Activated CD4-positive, alpha-beta T cell treated with anti-CD3 and anti-CD28 coated beads, Interleukin-2, amount 50 U/mL, for 16 hours (primary cell): ENCODE data around the gene SCAMP3.
A peak's percentile ranks its signal among the peaks of the same experiment; 100 is the strongest.
"Not testable (repeated sequence)": the region's sequence is repeated elsewhere in the genome, so short reads cannot be mapped to it uniquely, and the experiment has no call there.

Experiments used
- DNase-seq: peaks from one replicate; pipeline ENCODE4 v3.0.0-alpha.2; 2020

SCAMP3 gene

GRCh38 chr1:155261852-155262673 is at the start of gene SCAMP3:
Gene SCAMP3, minus strand, starts transcription at chr1:155262360. Its CDS starts 209 bp downstream, at chr1:155262151.
- DNase-seq: peak; percentile 97

GRCh38 chr1:155309423-155310021 is 47.4 kb upstream of the SCAMP3 start:
- no peak for DNase-seq

GRCh38 chr1:155308493-155309422 is 46.6 kb upstream of the SCAMP3 start, which contains the start of gene FDPS:
Gene FDPS, plus strand, starts transcription at chr1:155308866. Its CDS starts 924 bp downstream, at chr1:155309790.
- peak; percentile 99 for DNase-seq

GRCh38 chr1:155307247-155307740 is 45.1 kb upstream of the SCAMP3 start:
- DNase-seq: peak; percentile 42

GRCh38 chr1:155305881-155306391 is 43.8 kb upstream of the SCAMP3 start:
- no peak for DNase-seq

- no peak for DNase-seq
These were observed 42.5 kb upstream of the SCAMP3 start for GRCh38 chr1:155304558-155305063.

- no peak for DNase-seq
These were observed 39.2 kb upstream of the SCAMP3 start, which contains the start of gene PKLR for GRCh38 chr1:155301342-155301841. Gene PKLR, minus strand, starts transcription at chr1:155301438. Its CDS starts 43 bp downstream, at chr1:155301395.

- DNase-seq: no peak
These were observed 38.6 kb upstream of the SCAMP3 start for GRCh38 chr1:155300553-155301329.

GRCh38 chr1:155300024-155300423 is 37.9 kb upstream of the SCAMP3 start:
- DNase-seq: no peak

- DNase-seq: no peak
These were observed 35.2 kb upstream of the SCAMP3 start for GRCh38 chr1:155297384-155297783.

GRCh38 chr1:155296661-155297060 is 34.5 kb upstream of the SCAMP3 start:
- no peak for DNase-seq

GRCh38 chr1:155295942-155296267 is 33.7 kb upstream of the SCAMP3 start:
- no peak for DNase-seq

GRCh38 chr1:155295183-155295941 is 33.2 kb upstream of the SCAMP3 start:
- DNase-seq: no peak

GRCh38 chr1:155294520-155295182 is 32.5 kb upstream of the SCAMP3 start:
- no peak for DNase-seq

GRCh38 chr1:155293086-155293749 is 31.1 kb upstream of the SCAMP3 start:
- DNase-seq: no peak

GRCh38 chr1:155291006-155291405 is 28.8 kb upstream of the SCAMP3 start:
- not testable (repeated sequence) for DNase-seq

GRCh38 chr1:155287987-155288543 is 25.9 kb upstream of the SCAMP3 start:
- DNase-seq: no peak

- DNase-seq: no peak
These were observed 24.4 kb upstream of the SCAMP3 start for GRCh38 chr1:155286544-155286943.

- DNase-seq: no peak
These were observed 23.5 kb upstream of the SCAMP3 start for GRCh38 chr1:155285631-155286044.
